Measurements from ENCODE around the gene FIGLA. TPM values are rescaled to one million over a fixed set of nuclear protein-coding genes. Genes with fewer than 3 reads are reported as not detected.

The FIGLA gene
- total RNA-seq, 4 donors from 2014 or later, result not detected

DNA sequence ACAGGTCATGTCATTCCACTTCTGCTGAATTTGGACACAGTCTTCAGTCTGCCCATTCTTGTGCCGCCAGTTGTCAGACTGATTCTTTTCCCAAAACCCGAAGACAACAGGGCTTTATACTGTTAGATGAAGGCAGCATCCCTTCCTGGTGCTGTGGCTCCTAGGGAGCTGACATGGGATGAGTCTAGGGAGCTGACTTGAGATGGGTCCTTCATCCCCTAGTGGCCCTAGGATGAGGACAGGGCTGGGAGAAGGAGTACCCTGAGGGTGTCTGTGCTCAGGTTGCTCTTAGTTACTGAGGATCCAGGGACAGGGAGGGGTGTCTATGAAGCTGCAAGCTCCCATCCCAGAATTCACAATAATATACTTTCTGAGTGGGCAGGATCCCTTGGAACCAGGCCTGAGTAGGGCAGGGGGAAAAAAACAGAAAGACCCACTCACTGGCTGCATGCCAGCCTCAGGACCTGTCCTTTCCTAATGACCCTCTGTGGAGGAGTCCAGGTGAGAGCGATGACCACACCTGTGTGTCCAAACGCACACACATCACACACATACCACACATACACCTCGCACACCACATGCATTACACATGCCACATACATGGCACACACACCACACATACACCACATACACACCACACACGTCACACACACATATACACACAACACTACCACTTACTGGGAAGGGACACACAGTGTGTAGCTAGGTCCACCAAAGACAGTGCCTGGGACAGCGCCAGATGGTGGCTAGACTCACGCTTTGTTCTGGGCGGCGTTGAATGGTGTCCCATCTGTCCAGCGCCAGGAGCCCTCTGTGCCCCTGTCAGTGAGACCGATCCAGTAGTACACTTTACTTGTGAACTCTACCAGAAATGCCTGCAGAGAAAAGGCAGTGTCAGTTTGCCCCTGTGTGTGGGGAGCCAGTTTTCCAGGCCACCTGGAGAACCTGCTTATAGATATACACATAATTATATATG is 18.8 kb upstream of the FIGLA start:
- Histone ChIP-seq H3K9me3 (no peaks in the 10 kb centered on the region), H3K4me3 (replicated peaks in 1 of 3) (no peak overlapping the region), H3K4me1 (no peaks in the 10 kb centered on the region), H3K27me3 (no peaks in the 10 kb centered on the region), H3K27ac (no peak overlapping the region), H3K36me3 (no peaks in the 10 kb centered on the region)
- intact Hi-C loops (cut with DNase I), result no loop called here
- 86 to 95% methylated on average over 12 of the region's 12 CpGs for WGBS, 2 donors
- no peak for TF ChIP-seq POLR2A (IDR thresholded peaks at IDR 0.05)
- TF ChIP-seq, protein P1, sequence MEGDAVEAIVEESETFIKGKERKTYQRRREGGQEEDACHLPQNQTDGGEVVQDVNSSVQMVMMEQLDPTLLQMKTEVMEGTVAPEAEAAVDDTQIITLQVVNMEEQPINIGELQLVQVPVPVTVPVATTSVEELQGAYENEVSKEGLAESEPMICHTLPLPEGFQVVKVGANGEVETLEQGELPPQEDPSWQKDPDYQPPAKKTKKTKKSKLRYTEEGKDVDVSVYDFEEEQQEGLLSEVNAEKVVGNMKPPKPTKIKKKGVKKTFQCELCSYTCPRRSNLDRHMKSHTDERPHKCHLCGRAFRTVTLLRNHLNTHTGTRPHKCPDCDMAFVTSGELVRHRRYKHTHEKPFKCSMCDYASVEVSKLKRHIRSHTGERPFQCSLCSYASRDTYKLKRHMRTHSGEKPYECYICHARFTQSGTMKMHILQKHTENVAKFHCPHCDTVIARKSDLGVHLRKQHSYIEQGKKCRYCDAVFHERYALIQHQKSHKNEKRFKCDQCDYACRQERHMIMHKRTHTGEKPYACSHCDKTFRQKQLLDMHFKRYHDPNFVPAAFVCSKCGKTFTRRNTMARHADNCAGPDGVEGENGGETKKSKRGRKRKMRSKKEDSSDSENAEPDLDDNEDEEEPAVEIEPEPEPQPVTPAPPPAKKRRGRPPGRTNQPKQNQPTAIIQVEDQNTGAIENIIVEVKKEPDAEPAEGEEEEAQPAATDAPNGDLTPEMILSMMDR (IDR thresholded peaks at IDR 0.05), result no peak
- no peak for DNase-seq

DNA sequence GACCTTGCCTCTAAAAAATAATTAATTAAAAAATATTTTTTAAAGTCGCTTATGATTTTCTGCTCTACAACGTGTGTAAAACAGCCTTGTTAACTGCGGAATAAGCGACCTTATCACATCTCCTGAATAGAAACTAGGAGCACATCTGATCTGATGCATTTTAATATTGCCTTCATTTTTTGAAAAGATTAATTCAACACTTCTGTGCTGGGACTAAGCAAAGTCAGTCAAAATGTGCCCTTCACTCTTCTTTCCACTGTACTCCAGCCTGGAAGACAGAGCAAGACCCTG is 17.3 kb upstream of the FIGLA start:
- no peaks in the 10 kb centered on the region for H3K4me1 ChIP-seq
- no peaks in the 10 kb centered on the region for H3K27me3 ChIP-seq
- 93 to 94% methylated on average over 4 of the region's 4 CpGs for WGBS, 2 donors
- no peak for DNase-seq
- no peak overlapping the region for H3K27ac ChIP-seq
- no peak for TF ChIP-seq POLR2A (IDR thresholded peaks at IDR 0.05)
- TF ChIP-seq, protein P1 (IDR thresholded peaks at IDR 0.05), result no peak
- no peaks in the 10 kb centered on the region for H3K9me3 ChIP-seq
- intact Hi-C loops (cut with DNase I), result no loop called here
- no peaks in the 10 kb centered on the region for H3K36me3 ChIP-seq
- no peak overlapping the region for H3K4me3 ChIP-seq (replicated peaks in 1 of 3)

DNA sequence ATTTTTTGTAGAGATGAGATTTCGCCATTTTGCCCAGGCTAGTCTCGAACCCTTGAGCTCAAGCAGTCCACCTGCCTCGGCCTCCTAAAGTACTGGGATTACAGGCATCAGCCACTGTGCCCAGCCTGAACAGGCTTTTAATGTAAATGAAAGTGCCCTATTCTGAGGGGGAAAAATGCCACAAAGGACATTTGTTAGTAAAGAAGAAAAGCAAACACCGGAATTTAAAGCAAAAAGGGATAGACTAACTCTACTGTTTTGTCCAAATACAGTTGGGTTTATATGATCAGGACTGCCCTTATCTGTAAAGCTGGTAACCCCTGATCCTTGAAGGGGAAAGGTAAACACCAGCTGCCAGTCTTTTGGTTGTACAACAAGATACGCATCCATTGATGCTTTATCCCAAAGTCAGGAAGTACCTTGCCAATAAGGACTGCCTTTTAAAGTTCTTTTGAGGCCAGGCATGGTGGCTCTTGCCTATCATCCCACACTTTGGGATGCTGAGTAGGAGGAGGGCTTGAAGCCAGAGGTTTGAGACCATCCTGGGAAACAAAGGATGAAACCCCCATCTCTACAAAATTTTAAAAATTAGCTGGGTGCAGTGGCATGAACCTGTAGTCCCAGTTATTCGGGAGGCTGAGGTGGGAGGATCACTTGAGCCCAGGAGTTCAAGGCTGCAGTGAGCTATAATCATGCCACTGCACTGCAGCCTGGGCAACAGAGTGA is 16.8 kb upstream of the FIGLA start:
- H3K27ac ChIP-seq, result no peak overlapping the region
- TF ChIP-seq, protein P1 (IDR thresholded peaks at IDR 0.05), result no peak
- TF ChIP-seq POLR2A (IDR thresholded peaks at IDR 0.05), result no peak
- no peak for DNase-seq
- no peaks in the 10 kb centered on the region for H3K36me3 ChIP-seq
- no peaks in the 10 kb centered on the region for H3K4me1 ChIP-seq
- H3K4me3 ChIP-seq (replicated peaks in 1 of 3), result no peak overlapping the region
- intact Hi-C loops (cut with DNase I), result no loop called here
- no peaks in the 10 kb centered on the region for H3K27me3 ChIP-seq
- WGBS, 2 donors, result 84 to 88% methylated on average over 6 of the region's 6 CpGs
- no peaks in the 10 kb centered on the region for H3K9me3 ChIP-seq

DNA sequence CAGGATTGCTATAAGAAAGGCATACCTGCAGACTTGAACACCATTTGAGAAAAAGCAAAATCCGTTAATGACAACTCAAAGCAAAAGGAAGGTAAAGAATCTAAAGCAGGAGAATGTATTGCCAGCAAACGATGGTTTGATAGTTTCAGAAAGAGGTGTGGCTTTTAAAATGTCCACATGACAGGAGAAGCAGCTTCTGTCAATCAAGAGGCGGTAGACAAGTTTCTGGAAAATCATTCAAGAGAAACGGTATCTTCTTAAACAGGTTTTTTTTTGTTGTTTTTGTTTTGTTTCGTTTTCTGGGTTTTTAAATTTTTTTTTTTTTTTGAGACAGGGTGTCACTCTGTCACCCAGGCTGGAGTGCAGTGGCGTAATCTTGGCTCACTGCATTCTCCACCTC is 16.2 kb upstream of the FIGLA start:
- no peak for DNase-seq
- no peak overlapping the region for H3K4me3 ChIP-seq (replicated peaks in 1 of 3)
- no peaks in the 10 kb centered on the region for H3K9me3 ChIP-seq
- TF ChIP-seq, protein P1 (IDR thresholded peaks at IDR 0.05), result no peak
- no peak for TF ChIP-seq POLR2A (IDR thresholded peaks at IDR 0.05)
- H3K27me3 ChIP-seq, result no peaks in the 10 kb centered on the region
- H3K4me1 ChIP-seq, result no peaks in the 10 kb centered on the region
- WGBS, 2 donors, result 56 to 57% methylated on average over 6 of the region's 6 CpGs
- no peak overlapping the region for H3K27ac ChIP-seq
- intact Hi-C loops (cut with DNase I), result no loop called here
- H3K36me3 ChIP-seq, result no peaks in the 10 kb centered on the region

DNA sequence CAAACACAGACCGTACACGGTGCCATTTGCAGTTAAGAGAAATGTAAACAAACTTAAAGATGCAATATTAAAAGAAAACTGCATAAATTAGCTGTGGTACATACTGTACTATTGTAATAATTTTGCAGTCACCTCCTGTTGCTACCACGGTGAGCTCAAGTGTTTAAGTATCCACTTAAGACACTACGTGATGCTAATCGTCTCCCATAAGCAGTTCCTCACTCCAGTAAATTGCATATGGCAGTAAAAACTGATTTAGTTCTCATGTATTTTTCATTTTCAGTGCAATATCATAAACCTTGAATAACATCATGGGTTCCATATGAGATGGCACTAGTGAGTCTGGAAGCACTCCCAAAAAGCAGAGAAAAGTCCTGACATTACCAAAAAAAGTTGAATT is 15.6 kb upstream of the FIGLA start:
- H3K27me3 ChIP-seq, result no peaks in the 10 kb centered on the region
- intact Hi-C loops (cut with DNase I), result no loop called here
- no peaks in the 10 kb centered on the region for H3K4me1 ChIP-seq
- H3K9me3 ChIP-seq, result no peaks in the 10 kb centered on the region
- 46 to 59% methylated on average over 5 of the region's 5 CpGs for WGBS, 2 donors
- no peak overlapping the region for H3K27ac ChIP-seq
- TF ChIP-seq, protein P1 (IDR thresholded peaks at IDR 0.05), result no peak
- TF ChIP-seq POLR2A (IDR thresholded peaks at IDR 0.05), result no peak
- H3K4me3 ChIP-seq (replicated peaks in 1 of 3), result no peak overlapping the region
- DNase-seq, result no peak
- no peaks in the 10 kb centered on the region for H3K36me3 ChIP-seq

Data from thyroid gland (tissue), 4 donors.